ENCODE results near the gene TUT7.
"Not testable (repeated sequence)": the region's sequence is repeated elsewhere in the genome, so short reads cannot be mapped to it uniquely, and the experiment has no call there.

TUT7 gene

GRCh38 chr9:86290341-86290740 is 63.9 kb downstream of the TUT7 start:
- not testable (repeated sequence) for DNase-seq

- no peak for DNase-seq
These were observed 65.6 kb downstream of the TUT7 start for GRCh38 chr9:86288499-86289198.

GRCh38 chr9:86287013-86287412 is 67.2 kb downstream of the TUT7 start:
- DNase-seq, result no peak

- no peak for DNase-seq
These were observed 67.9 kb downstream of the TUT7 start for GRCh38 chr9:86286278-86286677.

- DNase-seq, result no peak
These were observed 68.9 kb downstream of the TUT7 start for GRCh38 chr9:86285261-86285660.

- no peak for DNase-seq
These were observed 71.2 kb downstream of the TUT7 start for GRCh38 chr9:86282979-86283535.

- peak; percentile 48 to 80 for DNase-seq
These were observed 71.9 kb downstream of the TUT7 start, which contains the start of gene ISCA1 for GRCh38 chr9:86282077-86282978. Gene ISCA1, minus strand, starts transcription at chr9:86282538. Its CDS starts 80 bp downstream, at chr9:86282458.

GRCh38 chr9:86281593-86282076 is 72.6 kb downstream of the TUT7 start:
- DNase-seq, result no peak

GRCh38 chr9:86280580-86280979 is 73.6 kb downstream of the TUT7 start:
- no peak for DNase-seq

- DNase-seq, result no peak
These were observed 74.4 kb downstream of the TUT7 start for GRCh38 chr9:86279839-86280238.

- no peak for DNase-seq
These were observed 77.1 kb downstream of the TUT7 start for GRCh38 chr9:86277072-86277471.

- DNase-seq, result no peak
These were observed 78.2 kb downstream of the TUT7 start for GRCh38 chr9:86275962-86276361.

- DNase-seq, result no peak
These were observed 79.2 kb downstream of the TUT7 start for GRCh38 chr9:86274821-86275643.

GRCh38 chr9:86272221-86272620 is 82.0 kb downstream of the TUT7 start:
- no peak for DNase-seq

GRCh38 chr9:86263876-86264275 is 90.3 kb downstream of the TUT7 start:
- DNase-seq, result no peak

- DNase-seq, result no peak
These were observed 91.7 kb downstream of the TUT7 start for GRCh38 chr9:86262492-86262891.

- no peak for DNase-seq
These were observed 94.7 kb downstream of the TUT7 start, which contains the start of gene C9orf153 for GRCh38 chr9:86259557-86259956. Gene C9orf153, minus strand, starts transcription at chr9:86259657. Its CDS starts 30,054 bp downstream, at chr9:86229603.

- no peak for DNase-seq
These were observed 96.8 kb downstream of the TUT7 start for GRCh38 chr9:86257391-86257790.

- no peak for DNase-seq
These were observed 97.6 kb downstream of the TUT7 start for GRCh38 chr9:86256653-86257052.

GRCh38 chr9:86253577-86253976 is 100.6 kb downstream of the TUT7 start:
- DNase-seq, result no peak

GRCh38 chr9:86252870-86253269 is 101.3 kb downstream of the TUT7 start:
- no peak for DNase-seq

- DNase-seq, result no peak
These were observed 104.1 kb downstream of the TUT7 start for GRCh38 chr9:86250123-86250522.
